Naive thymus-derived CD4-positive, alpha-beta T cell (primary cell): ENCODE measurements around the gene FBXL16. TPM values are rescaled to one million over a fixed set of nuclear protein-coding genes. Genes with fewer than 3 reads are reported as not detected.
A peak's percentile ranks its signal among the peaks of the same experiment; 100 is the strongest.

ENCODE experiments used
- ATAC-seq: fragments of 150-1000 bp; cut with Tn5 transposase; 2 replicates; pipeline ENCODE4 v1.10.0; 2021; ENCODE audit warnings: mild to moderate bottlenecking, moderate library complexity
- CTCF ChIA-PET: fragments of 350-600 bp; sonication (Branson Sonifier 250); formaldehyde crosslinking; loops from one replicate; lab custom pipeline; 2021; ENCODE audit warnings: antibody characterized with exemption; lab: Charles Lee
- POLR2A ChIA-PET: fragments of 350-600 bp; sonication (Branson Sonifier 250); formaldehyde crosslinking; loops from one replicate; lab custom pipeline; 2021; ENCODE audit warnings: antibody characterized with exemption, inconsistent platforms; lab: Charles Lee
- DNase-seq, 9 donors: peaks; one replicate each; pipeline versions ENCODE4 v3.0.0 to v3.0.0-alpha.2; 2020 to 2022; ENCODE audit warnings: mixed read lengths in 1 of 9
- H3K27ac ChIP-seq: one replicate; pipeline ENCODE4 v1.7.0; 2013; ENCODE audit warnings: mild to moderate bottlenecking, low read depth, low read length, moderate library complexity
- H3K27me3 ChIP-seq, 2 donors: one replicate each; pipeline ENCODE4 v1.7.0; 2013; ENCODE audit warnings: low read length in 2 of 2, mild to moderate bottlenecking in 2 of 2, moderate library complexity in 2 of 2; ENCODE audit not compliant: control insufficient read depth in 2 of 2, insufficient read depth in 2 of 2
- H3K36me3 ChIP-seq, 3 experiments: 1 replicate in 2 of 3; 2 replicates in 1 of 3; pipeline ENCODE4 v1.7.0; 2013; ENCODE audit warnings: low read length in 3 of 3, mild to moderate bottlenecking in 3 of 3, moderate library complexity in 1 of 3; ENCODE audit not compliant: insufficient read depth in 3 of 3, control insufficient read depth in 2 of 3
- H3K4me1 ChIP-seq, 2 donors: one replicate each; pipeline ENCODE4 v1.7.0; 2013; ENCODE audit warnings: low read length in 2 of 2, mild to moderate bottlenecking in 2 of 2, moderate library complexity in 1 of 2; ENCODE audit not compliant: control insufficient read depth in 2 of 2, insufficient read depth in 2 of 2
- H3K4me3 ChIP-seq: 2 replicates; pipeline ENCODE4 v1.7.0; 2013; ENCODE audit warnings: mild to moderate bottlenecking, low read length
- H3K9me3 ChIP-seq, 3 experiments: 1 replicate in 2 of 3; 2 replicates in 1 of 3; pipeline ENCODE4 v1.7.0; 2013; ENCODE audit warnings: low read length in 3 of 3; ENCODE audit not compliant: control insufficient read depth in 2 of 3
- H3K27ac Mint-ChIP-seq, 9 donors: one replicate each; pipeline ENCODE4 v1.8.0; 2020 to 2022; ENCODE audit warnings: mixed read lengths in 9 of 9, mild to moderate bottlenecking in 8 of 9, moderate library complexity in 5 of 9, inconsistent platforms in 2 of 9
- H3K27me3 Mint-ChIP-seq, 5 donors: one replicate each; pipeline ENCODE4 v1.8.0; 2021 to 2022; ENCODE audit warnings: mixed read lengths in 5 of 5, mild to moderate bottlenecking in 1 of 5
- H3K36me3 Mint-ChIP-seq, 5 donors: one replicate each; pipeline ENCODE4 v1.8.0; 2020 to 2022; ENCODE audit warnings: mixed read lengths in 5 of 5, mild to moderate bottlenecking in 3 of 5, inconsistent platforms in 1 of 5
- H3K4me1 Mint-ChIP-seq, 7 donors: one replicate each; pipeline ENCODE4 v1.8.0; 2020 to 2022; ENCODE audit warnings: mixed read lengths in 7 of 7, mild to moderate bottlenecking in 3 of 7, inconsistent platforms in 1 of 7
- H3K4me3 Mint-ChIP-seq, 10 donors: one replicate each; pipeline ENCODE4 v1.8.0; 2020 to 2022; ENCODE audit warnings: mild to moderate bottlenecking in 10 of 10, mixed read lengths in 10 of 10, moderate library complexity in 6 of 10, inconsistent platforms in 2 of 10
- H3K9me3 Mint-ChIP-seq, 11 donors: one replicate each; pipeline ENCODE4 v1.8.0; 2020 to 2022; ENCODE audit warnings: mixed read lengths in 11 of 11, mild to moderate bottlenecking in 4 of 11, inconsistent platforms in 1 of 11, moderate library complexity in 1 of 11
- intact Hi-C, 2 donors: fragments of 100-400 bp; cut with micrococcal nuclease; formaldehyde crosslinking; loops; one replicate each; pipeline ENCODE4 v1.15.1; 2023
- polyA plus RNA-seq, 2 donors: library from polyadenylated mRNA; unstranded; fragments of 300-500 nt; fragmentation: Illumina TruSeq; gene quantifications; one replicate each; pipeline ENCODE4 v1.2.3, GENCODE V29; 2021
- total RNA-seq, 6 experiments: library from RNA in 5 of 6; stranded (reverse) in 5 of 6; gene quantifications; 1 replicate in 5 of 6; 2 replicates in 1 of 6; pipeline ENCODE4 v1.2.3 and lab custom pipeline; 2021 to 2026

FBXL16 gene
- total and polyA plus RNA-seq, 7 experiments from 2014 or later, result 11.1 to 45.4 (median 18.0) TPM

DNA sequence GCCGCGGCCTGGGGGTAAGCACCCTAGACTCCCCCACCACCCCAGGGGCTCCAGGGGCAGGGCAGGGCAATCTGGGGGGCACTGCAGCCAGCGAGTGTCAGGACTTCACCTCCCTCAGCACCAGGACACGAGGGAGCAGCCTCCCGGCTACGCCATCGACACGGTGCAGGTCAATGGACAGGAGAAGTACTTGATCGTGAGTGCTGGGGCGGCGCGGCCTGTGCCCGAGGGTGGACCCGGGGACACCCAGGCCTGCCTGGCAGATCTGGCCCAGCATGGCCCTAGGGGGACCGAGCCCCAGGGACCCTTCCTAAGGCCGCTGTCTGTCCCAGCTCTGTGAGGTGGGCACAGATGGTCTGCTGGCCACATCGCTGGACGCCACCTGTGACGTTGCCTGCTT, 33.2 kb downstream of the FBXL16 start:
- Histone ChIP-seq H3K36me3 (peaks cover 0 to 56% (median 3%) of the 10 kb centered on the region in 3 experiments), H3K27ac (no peak overlapping the region), H3K4me3 (no peak overlapping the region), H3K4me1 (peaks cover 3 to 4% of the 10 kb centered on the region in 2 donors), H3K9me3 (no peaks in the 10 kb centered on the region), H3K27me3 (no peaks in the 10 kb centered on the region)
- CTCF ChIA-PET, result no interaction called here
- no peak for ATAC-seq
- Mint-ChIP-seq H3K27ac (no peak overlapping the region), H3K9me3 (no peaks in the 10 kb centered on the region), H3K4me1 (peaks cover 0 to 15% (median 9%) of the 10 kb centered on the region in 7 donors), H3K27me3 (peaks cover 0 to 7% (median 0%) of the 10 kb centered on the region in 5 donors), H3K4me3 (no peak overlapping the region), H3K36me3 (peaks cover 0 to 10% (median 3%) of the 10 kb centered on the region in 5 donors)
- intact Hi-C loops, result no loop called here
- no peak for DNase-seq
- POLR2A ChIA-PET, result interaction anchor here (0.9 to 5.3 kb wide), 2 partner anchors 17 to 23 kb away, joined by 3 to 33 read pairs; partner anchors contain the start of gene WDR24

DNA sequence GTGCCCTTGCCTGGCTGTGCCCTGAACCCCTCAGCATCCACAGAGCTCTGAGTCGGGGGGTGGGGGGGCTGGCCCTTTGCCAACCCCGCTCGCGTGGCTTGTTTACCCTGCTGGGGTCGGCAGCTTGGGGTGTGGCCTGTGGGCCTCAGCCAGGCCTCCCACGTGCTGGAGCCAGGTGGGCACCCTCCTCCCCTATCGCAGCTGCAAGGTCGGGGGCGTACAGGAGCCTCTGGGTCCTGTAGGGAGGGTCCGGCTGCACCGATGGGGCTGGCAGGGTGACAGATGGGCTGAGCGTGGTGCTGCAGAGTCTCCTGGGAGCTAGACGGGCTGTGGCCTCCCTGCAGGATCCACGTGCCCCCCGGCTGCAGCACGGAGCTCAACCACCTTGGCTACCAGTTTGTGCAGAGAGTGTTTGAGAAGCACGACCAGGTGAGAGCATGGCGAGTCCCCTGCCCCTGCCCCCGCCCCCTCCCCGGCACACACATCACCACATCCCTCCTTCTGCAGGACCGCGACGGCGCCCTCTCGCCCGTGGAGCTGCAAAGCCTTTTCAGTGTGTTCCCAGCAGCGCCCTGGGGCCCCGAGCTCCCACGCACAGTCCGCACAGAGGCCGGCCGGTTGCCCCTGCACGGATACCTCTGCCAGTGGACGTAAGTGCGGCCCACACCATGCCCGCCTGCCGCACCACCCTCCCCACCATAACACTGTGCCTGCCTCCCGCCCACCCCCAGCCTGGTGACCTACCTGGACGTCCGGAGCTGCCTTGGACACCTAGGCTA, 34.1 kb downstream of the FBXL16 start:
- H3K4me3 ChIP-seq, result no peak overlapping the region
- H3K27me3 ChIP-seq, result no peaks in the 10 kb centered on the region
- Mint-ChIP-seq H3K9me3 (no peaks in the 10 kb centered on the region), H3K36me3 (peaks cover 0 to 10% (median 3%) of the 10 kb centered on the region in 5 donors), H3K27me3 (peaks cover 0 to 7% (median 0%) of the 10 kb centered on the region in 5 donors), H3K4me3 (peak overlapping the region in 2 of 10 donors; percentile 8 to 37), H3K4me1 (peaks cover 0 to 12% (median 9%) of the 10 kb centered on the region in 7 donors), H3K27ac (no peak overlapping the region)
- POLR2A ChIA-PET, result interaction anchor here (1.0 to 5.3 kb wide), 2 partner anchors 15 to 18 kb away, joined by 3 to 33 read pairs; partner anchors contain the start of gene WDR24
- H3K4me1 ChIP-seq, result peaks cover 9 to 11% of the 10 kb centered on the region in 2 donors
- ATAC-seq, result no peak
- H3K36me3 ChIP-seq, result peaks cover 0 to 56% (median 3%) of the 10 kb centered on the region in 3 experiments
- CTCF ChIA-PET, result no interaction called here
- intact Hi-C loops, result no loop called here
- DNase-seq, result no peak
- H3K27ac ChIP-seq, result no peak overlapping the region
- no peaks in the 10 kb centered on the region for H3K9me3 ChIP-seq

GRCh38 chr16:670485-671352, 34.9 kb downstream of the FBXL16 start:
- H3K27me3 Mint-ChIP-seq, result peaks cover 0 to 7% (median 0%) of the 10 kb centered on the region in 5 donors
- ChIA-PET POLR2A (interaction anchor here (1.0 to 5.3 kb wide), 2 partner anchors 16 to 18 kb away, joined by 3 to 33 read pairs; partner anchors contain the start of gene WDR24), CTCF (no interaction called here)
- intact Hi-C loops, result no loop called here
- H3K4me1 Mint-ChIP-seq, result peaks cover 0 to 12% (median 9%) of the 10 kb centered on the region in 7 donors
- ATAC-seq (no peak), DNase-seq (no peak)
- H3K9me3 Mint-ChIP-seq, result no peaks in the 10 kb centered on the region
- peak overlapping the region in 8 of 10 donors; percentile 13 to 81 (median 24) for H3K4me3 Mint-ChIP-seq
- Histone ChIP-seq H3K4me3 (no peak overlapping the region), H3K27me3 (no peaks in the 10 kb centered on the region), H3K4me1 (peaks cover 9 to 12% of the 10 kb centered on the region in 2 donors), H3K27ac (no peak overlapping the region), H3K9me3 (no peaks in the 10 kb centered on the region), H3K36me3 (peaks cover 0 to 56% (median 3%) of the 10 kb centered on the region in 3 experiments)
- H3K36me3 Mint-ChIP-seq, result peaks cover 0 to 10% (median 3%) of the 10 kb centered on the region in 5 donors
- no peak overlapping the region for H3K27ac Mint-ChIP-seq

- CTCF ChIA-PET, result no interaction called here
- H3K27me3 ChIP-seq, result no peaks in the 10 kb centered on the region
- H3K4me3 Mint-ChIP-seq, result peak overlapping the region in 9 of 10 donors; percentile 13 to 83 (median 58)
These were observed 35.9 kb downstream of the FBXL16 start for GRCh38 chr16:669666-670065.

DNA sequence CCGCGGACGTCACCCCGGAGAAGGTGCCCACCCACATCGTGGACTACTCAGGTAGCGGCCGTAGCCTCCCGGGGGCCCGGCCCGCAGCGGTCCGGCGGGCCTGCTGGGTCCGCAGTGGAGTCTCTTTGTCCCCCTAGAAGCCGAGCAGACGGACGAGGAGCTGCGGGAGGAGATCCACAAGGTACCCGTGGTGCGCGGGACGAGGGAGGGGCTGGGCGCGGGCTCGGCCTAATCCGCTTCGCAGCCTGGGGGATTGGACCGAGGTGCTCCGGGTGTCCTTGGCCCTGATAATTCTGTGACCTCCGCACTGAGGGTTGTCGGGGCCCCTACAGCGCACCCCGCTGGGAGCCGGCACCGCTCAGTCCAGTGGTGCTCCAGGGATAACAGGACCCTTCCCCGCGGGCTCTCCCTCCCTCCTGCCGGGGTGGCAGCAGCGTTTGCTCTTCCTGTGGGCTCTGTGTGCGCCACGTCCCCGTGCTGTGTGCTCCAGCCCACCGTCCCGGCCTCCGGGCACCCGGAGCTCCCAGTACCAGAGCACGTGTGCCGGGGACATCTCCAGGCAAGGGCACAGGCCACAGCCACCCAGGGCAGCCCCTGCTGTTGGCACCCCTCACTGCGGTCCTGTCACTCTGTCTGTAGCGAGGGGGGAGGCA, 37.0 kb downstream of the FBXL16 start:
- ChIA-PET POLR2A (interaction anchor here (0.6 to 5.3 kb wide), 12 partner anchors 8 to 144 kb away, joined by 3 to 33 read pairs (median 6); partner anchors contain the start of genes METTL26, STUB1, WDR24 and WDR90), CTCF (interaction anchor here (1.1 to 1.3 kb wide), 2 partner anchors 11 to 31 kb away, joined by 3 to 4 read pairs; no protein-coding TSS in a partner anchor)
- intact Hi-C loops, result loop anchor here (1.0 to 2.0 kb wide), 7 partner anchors 11 to 32 kb away; partner anchors contain the start of genes JMJD8 (in 2 of the 2), METTL26 (in 2 of the 2), WDR24 (in 1 of the 2) and WDR90 (in 1 of the 2)
- Mint-ChIP-seq H3K27ac (peak overlapping the region in 5 of 9 donors; percentile 58 to 85 (median 67)), H3K36me3 (peaks cover 0 to 8% (median 3%) of the 10 kb centered on the region in 5 donors), H3K27me3 (no peaks in the 10 kb centered on the region), H3K4me3 (peak overlapping the region; percentile 52 to 83 (median 78)), H3K4me1 (peaks cover 0 to 10% (median 6%) of the 10 kb centered on the region in 7 donors), H3K9me3 (no peaks in the 10 kb centered on the region)
- Histone ChIP-seq H3K4me1 (peaks cover 9 to 12% of the 10 kb centered on the region in 2 donors), H3K36me3 (peaks cover 0 to 47% (median 3%) of the 10 kb centered on the region in 3 experiments), H3K9me3 (no peaks in the 10 kb centered on the region), H3K27me3 (no peaks in the 10 kb centered on the region), H3K27ac (peak overlapping the region; percentile 75), H3K4me3 (peak overlapping the region; percentile 42)
- ATAC-seq (no peak), DNase-seq (no peak)

More at GRCh38 chr16:669666-670065, 35.9 kb downstream of the FBXL16 start:
- Mint-ChIP-seq H3K36me3 (peaks cover 0 to 10% (median 3%) of the 10 kb centered on the region in 5 donors), H3K27me3 (peaks cover 0 to under 1% (median 0%) of the 10 kb centered on the region in 5 donors), H3K27ac (peak overlapping the region in 2 of 9 donors; percentile 8 to 43), H3K9me3 (no peaks in the 10 kb centered on the region), H3K4me1 (peaks cover 0 to 10% (median 6%) of the 10 kb centered on the region in 7 donors)
- no peaks in the 10 kb centered on the region for H3K9me3 ChIP-seq
- peaks cover 9 to 12% of the 10 kb centered on the region in 2 donors for H3K4me1 ChIP-seq
- no peak overlapping the region for H3K4me3 ChIP-seq
- intact Hi-C loops, result loop anchor here in 1 of 2 donors (2.0 kb wide), 1 partner anchor 15 kb away; the partner anchor contains the start of gene JMJD8
- H3K36me3 ChIP-seq, result peaks cover 0 to 56% (median 3%) of the 10 kb centered on the region in 3 experiments
- peak overlapping the region; percentile 3 for H3K27ac ChIP-seq
- no peak for ATAC-seq
- POLR2A ChIA-PET, result interaction anchor here (0.6 to 5.3 kb wide), 5 partner anchors 9 to 53 kb away, joined by 3 to 33 read pairs (median 5); partner anchors contain the start of genes WDR24 and WDR90
- DNase-seq, result no peak
